ENCODE data around the gene PHACTR4.

DNA sequence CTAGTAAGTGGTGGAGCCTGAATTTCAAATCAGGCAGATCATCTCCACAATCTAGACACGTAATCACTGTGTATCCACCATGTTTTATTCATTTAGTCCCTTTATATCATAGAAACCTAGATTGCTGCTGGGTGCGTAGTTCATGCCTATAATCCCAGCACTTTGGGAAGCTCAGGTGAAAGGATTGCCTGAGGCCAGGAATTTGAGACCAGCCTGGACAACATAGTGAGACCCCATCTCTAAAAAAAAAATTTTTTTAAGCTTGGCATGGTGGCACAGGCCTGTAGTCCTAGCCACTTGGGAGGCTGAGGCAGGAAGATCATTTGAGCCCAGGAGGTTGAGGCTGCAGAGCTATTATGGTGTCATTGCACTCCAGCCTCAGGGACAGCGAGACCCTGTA, 30.6 kb upstream of the PHACTR4 start:
- no peak for TF ChIP-seq EZH2 (IDR thresholded peaks at IDR 0.05; ENCODE audit: low read length)
- TF ChIP-seq, protein P1, sequence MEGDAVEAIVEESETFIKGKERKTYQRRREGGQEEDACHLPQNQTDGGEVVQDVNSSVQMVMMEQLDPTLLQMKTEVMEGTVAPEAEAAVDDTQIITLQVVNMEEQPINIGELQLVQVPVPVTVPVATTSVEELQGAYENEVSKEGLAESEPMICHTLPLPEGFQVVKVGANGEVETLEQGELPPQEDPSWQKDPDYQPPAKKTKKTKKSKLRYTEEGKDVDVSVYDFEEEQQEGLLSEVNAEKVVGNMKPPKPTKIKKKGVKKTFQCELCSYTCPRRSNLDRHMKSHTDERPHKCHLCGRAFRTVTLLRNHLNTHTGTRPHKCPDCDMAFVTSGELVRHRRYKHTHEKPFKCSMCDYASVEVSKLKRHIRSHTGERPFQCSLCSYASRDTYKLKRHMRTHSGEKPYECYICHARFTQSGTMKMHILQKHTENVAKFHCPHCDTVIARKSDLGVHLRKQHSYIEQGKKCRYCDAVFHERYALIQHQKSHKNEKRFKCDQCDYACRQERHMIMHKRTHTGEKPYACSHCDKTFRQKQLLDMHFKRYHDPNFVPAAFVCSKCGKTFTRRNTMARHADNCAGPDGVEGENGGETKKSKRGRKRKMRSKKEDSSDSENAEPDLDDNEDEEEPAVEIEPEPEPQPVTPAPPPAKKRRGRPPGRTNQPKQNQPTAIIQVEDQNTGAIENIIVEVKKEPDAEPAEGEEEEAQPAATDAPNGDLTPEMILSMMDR (optimal IDR thresholded peaks at IDR 0.05 in 1 of 3, IDR thresholded peaks at IDR 0.05 in 1 of 3, conservative IDR thresholded peaks at IDR 0.05 in 1 of 3; ENCODE audit: extremely low read depth in 1 of 3, insufficient read depth in 2 of 3, low read length in 3 of 3), result no peak

Data from keratinocyte (primary cell).